Adrenal gland (tissue), 12 donors: Measurements from ENCODE around the gene CPED1. TPM values are rescaled to one million over a fixed set of nuclear protein-coding genes. Genes with fewer than 3 reads are reported as not detected.

Experiments
- DNase-seq, 7 donors: peaks; one replicate each; pipeline ENCODE4 v3.0.0-alpha.2; 2019 to 2020
- H3K27ac ChIP-seq, 5 donors: fragments of 200-600 bp; sonication (generic) in 4 of 5; 1 replicate in 3 of 5; 2 replicates in 2 of 5; pipeline versions ENCODE4 v1.5.1 to v1.8.0; 2016 to 2020; ENCODE audit warnings: mild to moderate bottlenecking in 1 of 5
- H3K27me3 ChIP-seq: fragments of 200-600 bp; 2 replicates; pipeline ENCODE4 v1.8.0; 2021
- H3K36me3 ChIP-seq, 2 donors: fragments of 200-600 bp; replicated peaks in 1 of 2; 1 replicate in 1 of 2; 2 replicates in 1 of 2; pipeline versions ENCODE4 v1.5.1 to v1.8.0; 2018 to 2022
- H3K4me1 ChIP-seq, 2 donors: fragments of 200-600 bp; replicated peaks in 1 of 2; 1 replicate in 1 of 2; 2 replicates in 1 of 2; pipeline versions ENCODE4 v1.5.1 to v1.8.0; 2018 to 2021
- H3K4me3 ChIP-seq, 4 donors: fragments of 200-600 bp; sonication (generic) in 3 of 4; one replicate each; pipeline ENCODE4 v1.5.1; 2016 to 2018
- H3K9me3 ChIP-seq, 3 donors: fragments of 200-600 bp; sonication (generic) in 1 of 3; replicated peaks in 1 of 3; 1 replicate in 2 of 3; 2 replicates in 1 of 3; pipeline versions ENCODE4 v1.5.1 to v1.8.0; 2016 to 2021
- POLR2A ChIP-seq, 2 donors: fragments of 450-650 bp; IDR thresholded peaks; one replicate each; pipeline ENCODE4 v1.6.1; 2017; ENCODE audit warnings: antibody characterized with exemption in 2 of 2, mild to moderate bottlenecking in 2 of 2, moderate library complexity in 1 of 2
- WGBS, 4 donors: extraction: QIAGEN DNeasy Blood & Tissue Kit in 2 of 4; methylation state at CpG; one replicate each; pipeline versions ENCODE4 v1.1.5 to v1.1.7; 2013 to 2017; 5-methylcytosine and 5-hydroxymethylcytosine counted together
- intact Hi-C, 2 donors: fragments of 100-400 bp; cut with DNase I; formaldehyde crosslinking; loops; one replicate each; pipeline versions ENCODE4 v1.14.1 to v1.15.0; 2022 to 2023
- polyA plus RNA-seq, 3 donors: library from polyadenylated mRNA; stranded (reverse); fragments of 200-250 nt in 2 of 3; fragments of 350-450 nt in 1 of 3; fragmentation: Illumina TruSeq in 1 of 3; extraction: RNeasy Lipid Tissue Mini Kit (QIAGEN cat#74804) in 1 of 3; gene quantifications; one replicate each; pipeline ENCODE4 v1.2.3, GENCODE V29; 2013 to 2014
- total RNA-seq, 9 donors: library from RNA; depleted of rRNA in 4 of 9; stranded (reverse); fragments of >200 nt in 4 of 9; fragments of 120-200 nt in 1 of 9; fragmentation: NEBNext Ultra II Directional in 1 of 9; extraction: Animal tissue kit (Norgen Biotek cat#: 25700) in 1 of 9; gene quantifications; one replicate each; pipeline versions ENCODE4 v1.1.0 to v1.2.4, GENCODE V29; 2013 to 2023
- TF ChIP-seq, protein P1 (sequence below), 6 experiments: fragments of 450-650 bp in 4 of 6; fragments of 200-600 bp in 2 of 6; sonication (generic) in 1 of 6; IDR thresholded peaks; 1 replicate in 5 of 6; 2 replicates in 1 of 6; pipeline versions ENCODE4 v1.5.1 to v1.8.0; 2016 to 2021; ENCODE audit warnings: antibody characterized with exemption in 6 of 6, mild to moderate bottlenecking in 2 of 6, moderate library complexity in 1 of 6
- donor health status: healthy with polysubstance abuse.
- donor health status: Bipolar disorder and iron deficiency.
- donor health status: DM: yes; HTN: yes; CAD: no.
- donor health status: DM: no; HTN: no; CAD: no.
- donor health status: DM: no; HTN: no; CAD: no.
- donor health status: DM: yes; HTN: yes; CAD: no.

The CPED1 gene
- total and polyA plus RNA-seq, 12 donors = 5.2 to 72.2 (median 40.7) TPM

DNA sequence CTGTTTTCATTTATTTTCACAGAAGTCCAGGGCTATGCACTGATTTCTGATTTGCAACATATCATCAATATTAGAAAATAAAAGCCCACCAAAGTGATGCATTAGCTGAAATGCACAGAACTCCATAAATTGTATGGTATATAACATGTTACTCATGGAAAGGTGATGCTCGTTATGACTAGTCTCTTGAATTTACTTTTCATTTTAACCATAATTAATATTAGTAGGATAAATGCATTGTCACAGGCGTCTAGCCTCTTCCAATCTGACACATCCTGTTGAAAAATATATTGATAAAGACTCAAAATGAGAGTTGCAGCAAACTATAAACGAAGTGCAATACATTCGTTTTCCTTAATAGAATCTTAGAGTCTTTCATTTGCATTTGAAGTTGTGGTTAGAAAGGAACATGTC is 92.4 kb downstream of the CPED1 start:
- no peaks in the 10 kb centered on the region for H3K27me3 ChIP-seq
- WGBS, 4 donors = 66 to 72% (median 67%) methylated on average over 4 of the region's 4 CpGs
- H3K4me3 ChIP-seq = no peak overlapping the region
- no peak for TF ChIP-seq POLR2A (IDR thresholded peaks at IDR 0.05)
- TF ChIP-seq, protein P1, sequence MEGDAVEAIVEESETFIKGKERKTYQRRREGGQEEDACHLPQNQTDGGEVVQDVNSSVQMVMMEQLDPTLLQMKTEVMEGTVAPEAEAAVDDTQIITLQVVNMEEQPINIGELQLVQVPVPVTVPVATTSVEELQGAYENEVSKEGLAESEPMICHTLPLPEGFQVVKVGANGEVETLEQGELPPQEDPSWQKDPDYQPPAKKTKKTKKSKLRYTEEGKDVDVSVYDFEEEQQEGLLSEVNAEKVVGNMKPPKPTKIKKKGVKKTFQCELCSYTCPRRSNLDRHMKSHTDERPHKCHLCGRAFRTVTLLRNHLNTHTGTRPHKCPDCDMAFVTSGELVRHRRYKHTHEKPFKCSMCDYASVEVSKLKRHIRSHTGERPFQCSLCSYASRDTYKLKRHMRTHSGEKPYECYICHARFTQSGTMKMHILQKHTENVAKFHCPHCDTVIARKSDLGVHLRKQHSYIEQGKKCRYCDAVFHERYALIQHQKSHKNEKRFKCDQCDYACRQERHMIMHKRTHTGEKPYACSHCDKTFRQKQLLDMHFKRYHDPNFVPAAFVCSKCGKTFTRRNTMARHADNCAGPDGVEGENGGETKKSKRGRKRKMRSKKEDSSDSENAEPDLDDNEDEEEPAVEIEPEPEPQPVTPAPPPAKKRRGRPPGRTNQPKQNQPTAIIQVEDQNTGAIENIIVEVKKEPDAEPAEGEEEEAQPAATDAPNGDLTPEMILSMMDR (IDR thresholded peaks at IDR 0.05) = no peak
- no peak for DNase-seq
- H3K4me1 ChIP-seq = peaks cover 10 to 17% of the 10 kb centered on the region in 2 donors
- no peak overlapping the region for H3K27ac ChIP-seq
- H3K9me3 ChIP-seq = no peaks in the 10 kb centered on the region
- intact Hi-C loops = loop anchor here (5.0 kb wide), 1 partner anchor 94 kb away; the partner anchor contains the start of gene CPED1 (in 2 of the 2)
- no peaks in the 10 kb centered on the region for H3K36me3 ChIP-seq

DNA sequence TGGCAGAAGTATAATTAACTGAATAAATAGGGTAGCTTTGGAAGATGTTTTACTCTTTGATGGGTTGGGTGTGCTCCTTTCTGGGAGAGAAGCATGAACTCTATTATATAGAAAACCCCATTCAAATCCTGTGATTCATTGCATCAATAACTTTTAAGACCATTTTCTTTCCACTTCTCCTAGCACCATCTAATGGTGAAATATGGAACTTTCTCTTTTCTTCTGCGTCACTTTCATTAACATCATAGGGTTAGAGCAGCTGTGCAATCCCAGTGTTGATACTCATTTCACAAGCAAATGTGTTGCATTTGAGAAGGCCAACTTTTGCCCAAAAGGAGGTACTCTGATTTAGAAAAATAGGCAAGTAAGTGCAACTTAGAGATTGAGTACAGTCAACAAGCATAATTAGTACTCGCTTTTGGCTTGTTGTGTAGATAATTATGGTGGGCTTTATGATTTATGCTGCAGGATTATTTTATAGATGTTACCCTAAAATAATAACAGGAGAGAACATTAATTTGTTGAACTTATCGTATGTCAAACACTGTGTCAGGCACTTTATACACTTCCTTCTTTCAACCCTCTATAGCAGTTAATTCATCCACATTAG is 92.9 kb downstream of the CPED1 start:
- TF ChIP-seq POLR2A (IDR thresholded peaks at IDR 0.05) = peak in 1 of 2 donors; percentile 10
- TF ChIP-seq, protein P1 (IDR thresholded peaks at IDR 0.05) = peak; percentile 68 to 91 (median 77)
- H3K36me3 ChIP-seq = no peaks in the 10 kb centered on the region
- WGBS, 4 donors = 40 to 53% (median 42%) methylated on average over 3 of the region's 3 CpGs
- H3K27ac ChIP-seq = peak overlapping the region in 1 of 5 donors; percentile 43
- intact Hi-C loops = loop anchor here (5.0 kb wide), 1 partner anchor 94 kb away; the partner anchor contains the start of gene CPED1 (in 2 of the 2)
- no peak overlapping the region for H3K4me3 ChIP-seq
- DNase-seq = no peak
- H3K27me3 ChIP-seq = no peaks in the 10 kb centered on the region
- H3K4me1 ChIP-seq = peaks cover 7 to 22% of the 10 kb centered on the region in 2 donors
- no peaks in the 10 kb centered on the region for H3K9me3 ChIP-seq

DNA sequence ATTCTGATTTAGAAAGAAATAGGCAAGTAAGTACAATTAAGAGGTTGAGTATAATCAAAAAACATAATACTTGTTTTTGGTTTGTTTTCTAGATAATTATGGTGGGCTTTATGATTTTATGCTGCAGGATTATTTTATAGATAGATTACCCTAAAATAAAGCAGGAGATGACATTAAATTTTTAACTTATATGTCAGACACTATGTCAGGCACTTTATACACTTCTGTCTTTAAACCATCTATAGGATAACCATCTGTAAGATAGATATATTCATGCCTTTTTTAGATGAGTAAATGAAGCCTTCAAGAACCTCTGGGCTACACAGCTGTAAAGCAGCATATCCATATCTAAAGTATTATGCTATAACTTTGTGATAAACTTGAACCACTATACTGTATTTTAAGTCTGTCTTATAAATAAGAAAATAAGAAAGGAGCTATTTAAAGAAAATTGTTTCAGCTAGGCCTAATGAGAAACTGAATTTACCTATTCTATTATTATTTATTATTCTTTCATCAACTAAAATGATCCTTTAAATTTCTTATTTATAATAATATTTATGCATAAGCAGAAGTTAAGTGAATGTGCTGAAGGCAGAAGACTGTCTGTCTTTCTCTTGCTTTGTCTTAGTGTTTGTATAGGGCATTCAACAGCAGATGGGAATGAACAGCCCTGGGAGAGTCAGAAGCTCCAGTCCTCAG is 94.0 kb downstream of the CPED1 start:
- intact Hi-C loops = loop anchor here (5.0 kb wide), 1 partner anchor 95 kb away; the partner anchor contains the start of gene CPED1 (in 2 of the 2)
- H3K27ac ChIP-seq = no peak overlapping the region
- no peaks in the 10 kb centered on the region for H3K36me3 ChIP-seq
- no peaks in the 10 kb centered on the region for H3K9me3 ChIP-seq
- DNase-seq = no peak
- no peak for TF ChIP-seq POLR2A (IDR thresholded peaks at IDR 0.05)
- TF ChIP-seq, protein P1 (IDR thresholded peaks at IDR 0.05) = no peak
- H3K4me3 ChIP-seq = no peak overlapping the region
- no peaks in the 10 kb centered on the region for H3K27me3 ChIP-seq
- peaks cover 7 to 27% of the 10 kb centered on the region in 2 donors for H3K4me1 ChIP-seq

DNA sequence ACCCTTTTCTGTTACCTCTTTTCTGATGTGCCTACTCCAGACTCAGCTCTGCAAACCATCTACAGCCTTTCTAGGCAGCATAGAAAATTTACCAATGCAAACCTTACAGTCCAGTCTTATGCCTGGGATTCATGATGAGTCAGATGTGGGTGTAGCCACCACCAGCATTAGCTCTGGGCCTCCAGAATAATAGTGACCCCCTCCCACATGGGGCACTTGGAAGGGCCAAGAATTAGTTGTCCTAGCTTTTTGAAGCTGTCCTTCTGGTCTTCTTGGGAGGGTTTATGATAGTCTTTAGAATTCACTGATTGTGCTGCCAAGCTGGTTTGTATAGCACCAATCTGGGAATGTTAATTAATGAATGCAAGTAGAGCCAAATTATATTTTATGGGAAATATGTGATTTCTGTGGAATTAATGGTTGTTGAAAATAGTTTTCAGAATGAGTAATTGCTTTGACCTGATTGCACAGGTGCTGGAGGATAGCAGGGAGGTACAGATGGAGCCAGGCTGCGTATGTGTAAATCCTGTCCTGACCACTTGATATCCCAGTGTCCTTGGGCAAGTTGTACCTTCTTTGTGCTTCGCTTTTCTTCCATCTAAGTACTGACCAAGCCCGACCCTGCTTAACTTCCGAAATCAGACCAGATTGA is 94.8 kb downstream of the CPED1 start:
- intact Hi-C loops = loop anchor here (5.0 kb wide), 1 partner anchor 96 kb away; the partner anchor contains the start of gene CPED1 (in 2 of the 2)
- Histone ChIP-seq H3K4me1 (peaks cover 7 to 27% of the 10 kb centered on the region in 2 donors), H3K27ac (no peak overlapping the region), H3K4me3 (no peak overlapping the region), H3K27me3 (no peaks in the 10 kb centered on the region), H3K36me3 (no peaks in the 10 kb centered on the region), H3K9me3 (no peaks in the 10 kb centered on the region)
- 81 to 85% (median 83%) methylated on average over 4 of the region's 4 CpGs for WGBS, 4 donors
- no peak for TF ChIP-seq POLR2A (IDR thresholded peaks at IDR 0.05)
- TF ChIP-seq, protein P1 (IDR thresholded peaks at IDR 0.05) = no peak
- no peak for DNase-seq
